ENCODE measurements around the gene PVALEF.

PVALEF gene

GRCh38 chr17:81198826-81199481 is 33.6 kb downstream of the PVALEF start:
- no peak for FAIRE-seq

DNA sequence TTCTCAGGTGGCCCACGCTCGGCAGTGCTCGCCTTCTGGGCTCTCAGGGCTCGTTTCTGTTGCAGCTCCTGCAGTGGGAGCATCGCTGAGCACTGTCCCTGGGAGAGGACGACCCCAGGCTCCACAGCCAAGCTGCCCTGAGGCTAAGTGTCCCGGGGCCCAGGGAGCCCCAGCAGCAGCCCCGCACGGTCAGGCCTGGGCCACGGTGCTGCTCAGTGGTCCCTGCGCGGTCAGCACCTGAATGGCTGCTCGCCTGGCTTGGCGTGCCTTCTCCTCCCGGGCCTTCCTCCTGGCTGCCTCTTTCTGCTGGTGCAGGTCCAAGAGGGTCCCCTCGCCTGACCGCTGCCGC is 34.1 kb downstream of the PVALEF start:
- no peak for FAIRE-seq

GRCh38 chr17:81200201-81200600 is 34.9 kb downstream of the PVALEF start:
- FAIRE-seq = no peak

DNA sequence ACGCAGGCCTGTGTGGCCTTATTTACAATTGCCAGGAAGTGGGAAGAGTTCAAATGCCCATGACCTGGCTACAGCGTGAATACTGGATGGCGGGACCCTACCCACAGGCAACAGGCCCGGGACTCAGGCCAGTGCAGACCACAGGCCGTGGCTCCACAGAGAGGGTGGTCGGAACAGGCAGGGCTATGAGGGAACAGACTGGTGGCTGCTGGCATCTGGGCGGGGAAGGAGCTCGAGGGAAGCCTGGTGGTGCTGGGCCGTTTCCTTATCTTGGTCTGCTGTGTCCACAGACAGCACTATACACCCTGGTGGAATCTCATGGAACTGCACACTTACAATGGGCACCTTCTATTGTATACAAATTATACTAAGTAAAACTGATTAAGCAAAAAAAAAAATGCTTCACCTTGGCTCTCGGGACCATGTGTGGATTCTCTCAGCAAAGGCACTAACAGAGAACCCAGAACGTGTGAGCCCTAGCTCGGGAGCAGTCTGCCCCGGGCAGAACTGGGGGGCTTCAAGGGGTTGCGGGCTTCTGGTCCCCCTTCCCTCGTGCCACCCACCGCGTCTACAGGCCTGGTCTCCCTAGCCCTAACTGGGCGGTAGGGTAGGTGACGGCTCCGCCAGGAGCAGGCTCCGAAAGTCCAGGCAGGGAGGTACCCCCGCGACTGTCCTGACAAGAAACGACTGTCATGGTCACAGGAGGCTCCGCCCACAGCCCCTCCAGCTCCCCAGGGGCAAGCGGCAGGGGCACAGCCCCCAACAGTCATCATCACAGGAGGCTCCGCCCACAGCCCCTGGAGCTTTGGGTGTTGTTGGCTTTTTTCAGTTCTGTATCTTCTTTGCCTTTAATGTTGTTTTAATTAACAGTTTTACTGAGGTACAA is 35.6 kb downstream of the PVALEF start:
- no peak for FAIRE-seq

- no peak for FAIRE-seq
Measured at GRCh38 chr17:81202318-81202717, 37.0 kb downstream of the PVALEF start.

- no peak for FAIRE-seq
Measured at GRCh38 chr17:81203136-81203535, 37.8 kb downstream of the PVALEF start.

DNA sequence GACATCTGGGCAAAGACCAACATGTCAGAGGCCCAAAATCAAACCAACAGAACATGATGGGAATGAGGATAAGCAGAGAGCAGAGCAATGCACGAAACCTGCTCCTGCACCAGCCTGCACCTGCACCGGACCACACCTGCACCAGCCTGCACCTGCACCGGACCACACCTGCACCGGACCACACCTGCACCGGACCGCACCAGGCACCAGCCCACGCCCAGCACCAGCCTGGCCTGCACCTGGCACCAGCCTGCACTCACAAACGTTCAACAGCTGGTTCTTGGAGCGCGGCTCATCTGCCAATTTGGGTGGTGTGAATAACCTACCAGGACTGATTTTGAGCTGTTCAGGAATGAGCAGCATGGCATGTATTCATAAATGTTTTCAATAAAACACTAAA is 39.3 kb downstream of the PVALEF start:
- no peak for FAIRE-seq

- no peak for FAIRE-seq
Measured at GRCh38 chr17:81206166-81206565, 40.9 kb downstream of the PVALEF start.

DNA sequence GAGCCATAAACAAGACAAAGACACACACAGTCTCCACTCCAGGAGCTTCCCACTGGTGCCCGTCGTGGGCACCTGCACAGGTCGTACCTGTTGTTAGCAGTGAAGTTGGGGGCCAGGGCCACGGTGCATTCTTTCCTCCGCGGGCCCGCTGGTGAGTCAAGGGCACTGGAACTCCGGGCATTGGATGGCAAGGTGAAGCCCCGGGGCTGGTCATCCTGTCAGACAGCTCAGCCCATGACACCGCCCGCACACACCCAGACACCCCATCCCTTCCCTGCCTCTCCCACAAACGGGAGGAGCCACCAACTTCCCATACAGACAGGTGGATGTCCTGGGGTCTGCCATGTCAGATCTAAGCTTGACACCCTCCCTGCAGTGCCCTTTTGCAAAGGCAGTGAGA is 41.4 kb downstream of the PVALEF start:
- FAIRE-seq = no peak

DNA sequence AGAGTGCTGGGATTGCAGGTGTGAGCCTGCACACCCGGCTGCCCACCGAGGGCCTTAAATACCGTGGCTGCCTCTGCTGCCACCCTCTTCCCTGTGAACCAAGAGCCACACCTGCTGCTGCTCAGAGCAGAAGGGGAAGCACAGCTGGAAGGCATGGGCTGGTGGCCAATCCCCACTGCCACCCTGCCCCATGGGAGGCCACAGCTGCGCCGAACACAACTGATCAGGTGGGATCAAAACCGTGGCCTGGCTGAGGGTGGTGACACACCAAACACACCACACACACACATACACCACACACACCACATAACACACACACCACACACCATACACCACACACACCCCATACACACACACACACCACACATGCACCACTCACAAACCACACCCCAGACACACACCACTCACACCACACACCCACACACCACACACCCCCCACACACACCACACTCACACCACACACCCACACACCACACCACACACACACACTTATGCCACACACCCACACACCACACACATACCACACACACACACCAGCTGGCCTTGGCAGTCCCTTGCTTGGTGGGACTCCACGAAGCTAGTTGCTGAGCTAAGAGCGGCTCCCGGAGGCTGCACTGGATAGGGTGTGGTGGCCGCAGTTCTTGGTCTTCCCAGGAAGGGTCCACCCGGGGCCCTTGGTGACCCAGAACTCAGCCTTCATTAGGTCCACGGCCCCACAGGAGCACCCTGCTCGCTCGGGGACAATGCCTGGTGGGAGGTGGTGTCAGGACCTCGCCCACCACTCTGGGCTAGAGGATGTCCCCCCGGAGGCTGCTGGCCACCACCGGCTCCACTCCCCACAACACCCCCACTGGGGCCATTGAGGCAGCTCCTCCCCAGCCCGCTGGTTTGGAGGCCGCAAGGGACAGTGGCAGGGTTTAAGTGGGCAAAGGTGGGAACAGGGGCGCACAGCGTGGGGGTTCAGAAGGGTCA is 42.6 kb downstream of the PVALEF start:
- no peak for FAIRE-seq

DNA sequence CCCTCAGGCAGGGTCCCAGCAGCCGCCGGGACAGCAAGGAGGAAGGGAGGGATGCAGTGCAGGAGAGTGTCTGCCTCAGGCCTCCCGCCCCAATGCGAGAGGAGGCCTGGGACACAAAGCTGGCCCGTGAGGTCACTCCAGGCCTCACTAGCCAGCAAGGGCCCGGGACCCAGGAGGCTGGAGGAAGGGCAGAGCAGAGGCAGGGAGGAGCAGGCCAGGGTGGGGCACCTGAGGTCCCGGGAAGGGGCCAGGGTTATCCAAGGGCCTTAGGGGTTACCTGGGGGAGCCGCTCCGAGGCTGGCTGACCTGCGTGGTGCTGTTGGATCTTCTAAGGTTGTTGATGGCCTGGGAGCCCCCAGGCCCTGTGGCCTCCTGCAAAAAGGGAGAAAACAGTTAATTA is 43.3 kb downstream of the PVALEF start:
- FAIRE-seq = no peak

GRCh38 chr17:81209141-81209540 is 43.8 kb downstream of the PVALEF start:
- FAIRE-seq = no peak

DNA sequence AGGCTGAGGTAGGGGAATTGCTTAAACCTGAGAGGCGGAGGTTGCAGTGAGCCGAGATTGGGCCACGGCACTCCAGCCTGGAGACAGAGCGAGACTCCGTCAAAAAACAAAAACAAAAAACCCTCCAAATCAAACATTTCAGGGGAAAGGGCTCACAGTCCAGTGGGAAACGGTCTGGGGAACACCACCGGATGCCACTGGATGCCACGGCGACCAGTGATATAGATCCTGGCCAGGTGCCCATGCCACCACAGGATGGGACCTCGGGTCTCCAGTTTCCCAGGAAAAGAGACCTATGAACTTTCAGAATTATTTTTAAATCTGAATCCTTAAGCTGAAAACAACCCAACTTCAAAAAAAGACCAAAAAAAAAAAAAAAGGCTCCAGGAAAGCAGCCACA is 45.2 kb downstream of the PVALEF start:
- FAIRE-seq = no peak

- FAIRE-seq = no peak
Measured at GRCh38 chr17:81210868-81211267, 45.6 kb downstream of the PVALEF start.

DNA sequence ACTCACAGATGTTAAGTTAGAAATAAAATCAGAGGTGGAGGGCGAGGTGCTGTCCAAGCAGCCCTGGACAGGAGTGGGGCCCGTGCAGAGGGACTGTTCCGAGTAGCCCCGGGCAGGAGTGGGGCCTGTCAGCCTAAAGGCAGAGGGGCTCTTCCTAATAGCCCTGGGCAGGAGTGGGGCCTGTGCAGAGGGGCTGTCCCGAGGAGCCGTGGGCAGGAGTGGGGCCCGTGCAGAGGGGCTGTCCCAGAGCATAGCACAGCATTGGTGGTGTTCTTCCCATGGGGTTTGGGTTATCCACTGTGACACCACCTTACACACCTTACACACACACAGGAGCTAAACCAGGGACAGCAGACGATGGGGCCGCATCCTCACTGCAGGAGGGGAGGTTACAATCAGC is 47.1 kb downstream of the PVALEF start:
- no peak for FAIRE-seq

GRCh38 chr17:81213978-81214377 is 48.7 kb downstream of the PVALEF start:
- no peak for FAIRE-seq

- no peak for FAIRE-seq
Measured at GRCh38 chr17:81217491-81217890, 52.2 kb downstream of the PVALEF start.

DNA sequence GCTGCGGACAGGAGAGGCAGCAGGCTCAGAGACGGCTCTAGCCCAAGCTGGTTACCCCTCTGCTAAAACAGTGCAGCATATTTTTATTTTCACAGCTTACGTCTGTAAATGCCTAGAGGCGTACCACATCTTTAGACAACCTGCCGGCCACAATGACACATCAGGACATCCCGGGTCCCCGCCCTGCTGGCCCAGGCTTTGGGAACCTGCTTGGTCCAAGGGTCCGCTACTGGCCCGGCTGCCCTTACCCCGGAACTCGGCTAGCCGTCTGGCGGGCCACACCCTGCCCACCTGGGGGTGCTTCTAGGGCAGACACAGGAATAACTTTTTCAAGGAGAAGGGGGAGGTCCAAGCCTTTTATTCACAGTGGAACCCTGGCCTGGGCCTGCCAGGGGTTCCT is 53.2 kb downstream of the PVALEF start:
- FAIRE-seq = no peak

DNA sequence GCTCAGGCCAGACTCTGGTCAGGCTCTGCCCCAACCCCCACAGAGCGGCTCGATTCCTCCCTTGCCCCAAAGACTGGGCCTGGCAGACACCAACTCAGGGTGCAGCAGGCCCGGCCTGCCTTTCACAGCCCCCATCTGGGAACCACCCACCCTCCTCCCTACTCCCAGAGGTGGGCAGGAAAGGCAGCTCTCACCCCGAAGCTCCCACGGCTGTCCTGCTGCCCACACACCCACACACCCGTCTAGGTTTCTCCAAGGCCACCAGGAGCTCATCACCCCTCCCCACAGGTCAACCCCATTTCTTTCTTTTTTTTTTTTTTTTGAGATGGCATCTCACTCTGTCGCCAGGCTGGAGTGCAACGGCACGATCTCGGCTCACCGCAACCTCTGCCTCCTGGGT is 53.7 kb downstream of the PVALEF start:
- no peak for FAIRE-seq

DNA sequence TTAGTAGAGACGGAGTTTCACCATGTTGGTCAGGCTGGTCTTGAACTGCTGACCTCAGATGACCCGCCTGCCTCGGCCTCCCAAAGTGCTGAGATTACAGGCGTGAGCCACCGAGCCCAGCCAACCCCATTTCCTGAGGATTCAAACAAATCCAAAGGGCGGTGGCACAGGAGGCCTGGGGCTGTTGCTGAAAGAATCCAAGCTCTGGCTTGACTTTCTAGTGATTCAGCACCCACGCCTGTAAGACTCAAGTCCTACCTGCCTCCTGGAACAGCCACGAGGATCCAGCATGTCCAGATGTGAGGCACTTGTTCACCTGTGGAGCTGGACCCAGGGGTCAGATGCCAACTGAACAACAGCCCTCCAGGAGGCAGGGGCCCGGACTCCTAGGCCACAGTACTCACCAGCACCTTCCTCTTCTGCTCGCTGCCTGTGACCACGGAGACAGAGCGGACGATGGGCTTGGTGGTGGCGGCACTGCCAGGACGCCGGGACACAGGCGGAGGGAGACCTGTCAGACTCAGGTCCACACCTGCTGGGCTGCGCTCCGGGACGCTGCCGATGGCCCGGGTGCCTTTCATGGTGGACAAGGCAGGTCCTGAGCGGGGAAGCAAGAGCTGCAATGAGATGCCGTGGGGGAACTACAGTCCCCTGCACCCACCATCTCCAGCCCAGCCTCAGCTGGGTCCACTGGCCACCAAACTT is 54.3 kb downstream of the PVALEF start:
- no peak for FAIRE-seq

GRCh38 chr17:81221371-81221841 is 56.1 kb downstream of the PVALEF start:
- no peak for FAIRE-seq

DNA sequence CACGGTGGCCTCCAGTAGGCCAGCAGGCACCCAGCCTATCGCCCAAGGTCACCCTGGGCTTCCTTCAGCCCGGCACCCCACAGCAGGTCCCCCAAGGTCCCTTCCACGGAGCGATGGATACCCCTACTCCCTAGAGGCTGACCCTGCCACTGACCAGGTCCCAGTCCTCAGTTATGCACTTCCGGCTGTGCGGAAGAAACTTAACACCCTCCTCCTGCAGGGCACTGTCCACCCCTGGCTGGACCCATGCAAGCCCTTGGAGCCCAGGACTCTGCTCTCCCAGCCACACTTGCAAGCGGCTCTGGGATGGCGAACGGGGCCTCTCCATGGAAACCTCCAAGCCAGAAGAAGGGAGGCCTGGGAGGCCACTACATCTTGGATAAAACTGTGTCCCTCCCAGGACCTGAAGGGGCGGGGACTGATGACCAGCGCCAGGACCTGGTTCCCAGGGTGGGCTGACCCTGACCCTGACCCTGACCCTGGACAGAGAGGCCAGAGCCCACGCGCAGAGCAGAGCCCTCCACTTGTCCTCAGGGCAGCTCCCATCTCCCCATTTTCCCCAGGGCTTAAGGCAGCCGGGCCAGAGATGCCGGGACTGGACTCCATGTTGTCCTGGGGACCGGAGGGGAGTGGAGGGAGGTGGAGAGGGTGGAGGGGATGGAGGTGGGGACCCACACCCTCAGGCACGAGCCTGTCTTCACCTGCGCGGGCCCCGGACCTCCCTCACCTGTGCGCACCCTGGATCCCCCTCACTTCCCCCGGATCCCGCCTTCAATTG is 56.7 kb downstream of the PVALEF start:
- no peak for FAIRE-seq

All from endometrium (tissue), 2 donors.